Measurements from ENCODE around the gene PERCC1. TPM values are rescaled to one million over a fixed set of nuclear protein-coding genes. Genes with fewer than 3 reads are reported as not detected.

The PERCC1 gene
- total RNA-seq, 1 experiment from 2014 or later: not detected

GRCh38 chr16:1470481-1471251 lies 39.8 kb downstream of the PERCC1 start (continued):
- TF ChIP-seq, protein P1, sequence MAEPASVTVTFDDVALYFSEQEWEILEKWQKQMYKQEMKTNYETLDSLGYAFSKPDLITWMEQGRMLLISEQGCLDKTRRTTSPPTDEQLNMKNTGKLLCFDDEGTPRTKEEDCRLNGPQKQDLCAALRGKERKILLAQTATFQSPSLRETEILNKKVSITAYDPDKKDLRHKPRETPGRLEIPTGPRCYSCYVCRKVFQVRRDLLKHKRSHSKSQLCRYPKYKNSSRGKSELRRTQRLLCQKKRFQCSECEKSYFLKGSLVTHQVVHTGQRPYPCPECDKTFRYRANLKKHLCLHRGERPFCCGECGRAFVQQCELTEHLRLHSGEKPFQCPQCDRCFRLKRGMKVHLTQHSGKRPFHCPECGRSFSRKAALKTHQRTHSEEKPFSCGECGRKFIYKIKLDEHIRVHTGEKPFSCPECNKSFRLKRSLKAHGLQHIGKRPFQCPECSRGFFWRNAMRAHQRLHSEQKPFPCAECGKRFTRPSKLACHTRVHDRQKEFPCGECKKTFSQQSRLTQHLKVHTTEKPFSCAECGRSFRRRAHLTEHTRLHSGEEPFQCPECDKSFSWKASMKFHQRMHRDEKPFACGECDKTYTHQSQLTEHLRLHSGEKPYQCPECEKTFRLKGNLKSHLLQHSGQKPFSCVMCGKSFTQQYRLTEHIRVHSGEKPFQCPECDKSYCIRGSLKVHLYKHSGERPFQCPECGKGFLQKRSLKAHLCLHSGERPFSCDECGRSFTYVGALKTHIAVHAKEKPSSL (CRISPR knock-in tag; conservative IDR thresholded peaks at IDR 0.05): no peak
- TF ChIP-seq SP1 (CRISPR knock-in tag; conservative IDR thresholded peaks at IDR 0.05): no peak

- POLR2A ChIA-PET: interaction anchor here (0.8 to 0.9 kb wide), 2 partner anchors 51 to 299 kb away, joined by 3 read pairs; partner anchors contain the start of gene UQCC4
- H3K4me1 Mint-ChIP-seq: peaks cover 9% of the 10 kb centered on the region
- H3K4me3 Mint-ChIP-seq: no peak overlapping the region
- ATAC-seq: no peak
- no peak overlapping the region for H3K27ac Mint-ChIP-seq
- TF ChIP-seq NFYB (CRISPR knock-in tag; conservative IDR thresholded peaks at IDR 0.05; ENCODE audit: low read depth) (no peak), SOX15 (CRISPR knock-in tag; IDR thresholded peaks at IDR 0.05) (no peak), FOXK1 (CRISPR knock-in tag; IDR thresholded peaks at IDR 0.05) (no peak), FOXP4 (CRISPR knock-in tag; IDR thresholded peaks at IDR 0.05) (no peak), OVOL2 (CRISPR knock-in tag; IDR thresholded peaks at IDR 0.05; ENCODE audit: borderline replicate concordance) (no peak), JAZF1 (CRISPR knock-in tag; IDR thresholded peaks at IDR 0.05) (no peak), GRHL2 (CRISPR knock-in tag; IDR thresholded peaks at IDR 0.05; ENCODE audit: insufficient replicate concordance, severe bottlenecking) (no peak), CDX4 (CRISPR knock-in tag; IDR thresholded peaks at IDR 0.05; ENCODE audit: borderline replicate concordance) (no peak), ZNF512 (CRISPR knock-in tag; IDR thresholded peaks at IDR 0.05; ENCODE audit: borderline replicate concordance) (no peak), NFE2L1 (CRISPR knock-in tag; IDR thresholded peaks at IDR 0.05) (no peak), HMGXB4 (CRISPR knock-in tag; IDR thresholded peaks at IDR 0.05) (no peak), ZNF232 (CRISPR knock-in tag; IDR thresholded peaks at IDR 0.05) (no peak), FOXP1 (CRISPR knock-in tag; IDR thresholded peaks at IDR 0.05; ENCODE audit: borderline replicate concordance) (no peak), ZNF423 (CRISPR knock-in tag; IDR thresholded peaks at IDR 0.05) (no peak), ZNF263 (CRISPR knock-in tag; IDR thresholded peaks at IDR 0.05; ENCODE audit: low read depth) (no peak), MYBL2 (CRISPR knock-in tag; IDR thresholded peaks at IDR 0.05) (no peak)
- TF ChIP-seq, protein P2, sequence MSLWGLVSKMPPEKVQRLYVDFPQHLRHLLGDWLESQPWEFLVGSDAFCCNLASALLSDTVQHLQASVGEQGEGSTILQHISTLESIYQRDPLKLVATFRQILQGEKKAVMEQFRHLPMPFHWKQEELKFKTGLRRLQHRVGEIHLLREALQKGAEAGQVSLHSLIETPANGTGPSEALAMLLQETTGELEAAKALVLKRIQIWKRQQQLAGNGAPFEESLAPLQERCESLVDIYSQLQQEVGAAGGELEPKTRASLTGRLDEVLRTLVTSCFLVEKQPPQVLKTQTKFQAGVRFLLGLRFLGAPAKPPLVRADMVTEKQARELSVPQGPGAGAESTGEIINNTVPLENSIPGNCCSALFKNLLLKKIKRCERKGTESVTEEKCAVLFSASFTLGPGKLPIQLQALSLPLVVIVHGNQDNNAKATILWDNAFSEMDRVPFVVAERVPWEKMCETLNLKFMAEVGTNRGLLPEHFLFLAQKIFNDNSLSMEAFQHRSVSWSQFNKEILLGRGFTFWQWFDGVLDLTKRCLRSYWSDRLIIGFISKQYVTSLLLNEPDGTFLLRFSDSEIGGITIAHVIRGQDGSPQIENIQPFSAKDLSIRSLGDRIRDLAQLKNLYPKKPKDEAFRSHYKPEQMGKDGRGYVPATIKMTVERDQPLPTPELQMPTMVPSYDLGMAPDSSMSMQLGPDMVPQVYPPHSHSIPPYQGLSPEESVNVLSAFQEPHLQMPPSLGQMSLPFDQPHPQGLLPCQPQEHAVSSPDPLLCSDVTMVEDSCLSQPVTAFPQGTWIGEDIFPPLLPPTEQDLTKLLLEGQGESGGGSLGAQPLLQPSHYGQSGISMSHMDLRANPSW (CRISPR knock-in tag; conservative IDR thresholded peaks at IDR 0.05; ENCODE audit: low read depth): no peak
- no peaks in the 10 kb centered on the region for H3K9me3 Mint-ChIP-seq
- CTCF ChIA-PET: interaction anchor here (1.0 to 1.6 kb wide), 2 partner anchors 21 to 39 kb away, joined by 3 read pairs; partner anchors contain the start of gene TELO2
- no peaks in the 10 kb centered on the region for H3K36me3 Mint-ChIP-seq
- no peaks in the 10 kb centered on the region for H3K27me3 Mint-ChIP-seq (ENCODE audit: low read depth)
- no peak for DNase-seq (ENCODE audit: low spot score)
Observed at GRCh38 chr16:1471569-1472194, 40.8 kb downstream of the PERCC1 start.
